ENCODE results near the gene GSAP.
"Not testable (repeated sequence)": the region's sequence is repeated elsewhere in the genome, so short reads cannot be mapped to it uniquely, and the experiment has no call there.

The GSAP gene

GRCh38 chr7:77415823-77416620 lies at the start of gene GSAP:
Gene GSAP, minus strand, starts transcription at chr7:77416349. Its CDS starts 28 bp downstream, at chr7:77416321.
- peak; percentile 43 for DNase-seq

DNA sequence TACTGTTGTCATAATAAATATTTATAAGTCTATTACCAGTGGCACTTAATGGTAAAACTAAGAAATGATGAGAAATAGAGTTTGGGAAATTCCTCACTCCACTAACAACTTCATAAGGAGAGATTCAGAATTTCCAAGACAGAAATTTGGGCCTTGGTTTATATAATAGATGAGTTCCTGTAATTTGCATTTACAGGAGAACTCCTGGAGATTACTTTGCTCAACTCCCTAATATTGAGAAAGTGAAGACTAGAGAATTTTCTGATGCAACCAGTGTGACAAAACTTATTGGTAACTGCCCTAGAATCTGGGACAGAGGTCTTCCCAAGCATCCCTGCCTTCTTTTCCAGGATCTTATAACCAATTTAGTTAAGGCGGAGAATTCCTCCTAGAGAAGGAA lies 49.1 kb upstream of the GSAP start:
- no peak for DNase-seq

GRCh38 chr7:77464589-77464988 lies 48.4 kb upstream of the GSAP start:
- DNase-seq, result no peak

DNA sequence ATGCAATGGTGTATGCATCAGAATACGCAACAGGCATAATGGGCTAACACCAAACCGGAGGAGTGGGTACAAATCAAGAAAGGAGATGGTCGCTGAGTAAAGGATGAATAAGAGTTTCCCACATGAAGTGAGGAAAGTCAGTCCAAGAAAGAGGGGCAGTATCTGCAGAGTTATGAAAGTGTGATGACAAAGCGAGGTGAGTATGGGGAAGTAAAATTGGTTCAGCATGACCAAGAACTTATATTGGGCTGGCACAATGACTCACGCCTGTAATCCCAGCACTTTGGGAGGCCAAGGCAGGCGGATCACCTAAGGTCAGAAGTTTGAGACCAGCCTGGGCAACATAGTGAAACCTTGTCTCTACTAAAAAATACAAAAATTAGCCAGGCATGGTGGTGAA lies 47.5 kb upstream of the GSAP start:
- peak; percentile 10 to 26 for DNase-seq

DNA sequence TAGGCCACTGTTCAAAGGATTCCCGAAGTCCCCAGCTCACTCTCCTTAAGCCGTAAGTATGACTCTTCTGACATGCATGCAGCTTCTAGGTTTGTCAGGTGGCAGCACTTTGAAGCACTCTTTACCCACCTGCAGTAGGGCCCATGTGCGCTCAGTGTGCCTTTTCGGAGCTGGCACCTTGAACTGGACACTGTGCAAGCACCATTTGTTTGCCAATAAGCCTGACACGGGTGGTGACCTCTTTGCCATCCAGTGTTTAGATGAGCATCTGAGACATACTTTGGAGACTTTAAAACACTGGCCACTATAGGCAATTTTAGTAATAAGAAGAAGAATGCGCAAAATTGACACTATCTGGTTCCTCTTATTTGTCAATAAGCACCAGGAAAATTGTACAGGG lies 45.7 kb upstream of the GSAP start:
- DNase-seq, result no peak

GRCh38 chr7:77461246-77461645 lies 45.1 kb upstream of the GSAP start:
- DNase-seq, result no peak

- DNase-seq, result no peak
Measured at GRCh38 chr7:77460057-77460486, 43.9 kb upstream of the GSAP start.

DNA sequence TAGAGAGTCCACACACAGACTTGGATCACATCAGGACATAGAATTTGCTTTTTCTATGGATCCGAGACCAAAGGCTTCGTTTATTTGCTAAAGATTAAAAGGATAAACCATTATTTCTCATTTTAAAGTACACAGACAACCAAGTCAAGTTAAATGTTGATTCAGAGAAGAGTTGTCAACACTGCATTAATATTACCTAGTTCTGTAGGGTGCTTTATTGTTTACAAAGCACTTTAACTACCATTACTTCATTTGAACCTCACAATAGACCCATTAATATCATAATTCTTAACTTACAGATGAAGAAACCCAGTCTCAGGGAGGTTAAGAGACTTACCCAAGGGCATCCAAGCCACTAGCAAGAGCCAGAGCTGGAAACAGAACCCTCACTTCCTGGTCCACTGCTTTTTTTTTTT lies 43.2 kb upstream of the GSAP start:
- no peak for DNase-seq

DNA sequence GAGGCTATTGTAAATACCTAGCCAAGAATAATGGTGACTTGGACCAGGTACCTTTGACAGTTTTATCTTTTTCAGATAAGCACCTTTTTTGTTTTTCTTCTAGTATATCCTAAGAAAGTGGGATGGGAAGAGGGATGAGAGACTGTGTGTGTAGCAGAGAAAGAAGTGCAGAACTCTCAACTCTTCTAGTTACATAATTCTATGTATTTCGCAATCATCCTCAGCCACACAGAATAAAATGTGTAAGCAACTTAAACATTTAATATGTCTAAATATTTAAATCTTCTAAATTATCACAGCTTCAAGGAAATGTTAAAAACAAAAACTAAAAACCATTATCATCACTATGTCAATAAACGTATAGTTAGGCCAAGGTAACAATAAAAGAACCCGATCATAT lies 42.6 kb upstream of the GSAP start:
- DNase-seq, result no peak

GRCh38 chr7:77457779-77458178 lies 41.6 kb upstream of the GSAP start:
- no peak for DNase-seq

- no peak for DNase-seq
Measured at GRCh38 chr7:77456696-77457095, 40.5 kb upstream of the GSAP start.

DNA sequence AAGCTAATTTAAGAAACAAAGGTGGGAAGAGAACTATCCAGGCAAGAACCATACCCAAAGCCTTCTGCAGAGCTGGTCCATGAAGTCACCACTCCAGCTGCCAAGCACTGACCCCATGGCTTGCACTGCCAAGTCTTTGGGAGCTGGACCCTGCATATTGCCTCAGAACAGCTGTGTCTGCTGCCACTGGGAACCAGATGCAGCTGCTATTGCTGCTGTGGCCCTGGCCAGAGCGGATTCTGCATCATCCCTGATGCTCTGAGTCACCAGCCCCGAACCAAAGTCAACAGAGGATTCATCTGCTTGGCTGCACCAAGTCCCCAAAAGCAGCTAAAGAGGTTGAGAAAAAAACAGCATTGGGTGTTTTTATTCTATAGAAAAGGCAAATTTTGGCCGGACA lies 39.2 kb upstream of the GSAP start:
- DNase-seq, result no peak

GRCh38 chr7:77454802-77455201 lies 38.7 kb upstream of the GSAP start:
- DNase-seq, result no peak

DNA sequence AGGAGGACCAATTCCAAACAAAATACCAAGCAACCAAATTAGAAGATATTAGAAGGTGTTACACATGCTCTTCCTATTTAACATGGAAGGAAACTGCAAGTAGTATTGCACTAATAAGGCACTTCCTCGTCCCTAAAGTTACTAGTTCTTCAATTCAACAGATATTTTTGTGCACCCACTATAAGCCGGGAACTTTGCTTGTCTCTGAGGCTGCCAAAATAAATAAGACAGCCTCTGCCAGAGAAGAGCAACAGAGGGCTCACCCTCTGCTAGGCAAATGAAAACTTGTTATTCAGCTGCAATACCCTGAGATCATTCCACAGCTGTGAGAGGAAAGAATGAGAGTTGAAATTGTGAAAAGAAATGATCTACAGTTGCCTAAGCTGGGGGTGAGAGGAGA lies 37.4 kb upstream of the GSAP start:
- DNase-seq, result no peak

- not testable (repeated sequence) for DNase-seq
Measured at GRCh38 chr7:77451950-77452349, 35.8 kb upstream of the GSAP start.

GRCh38 chr7:77450613-77451012 lies 34.5 kb upstream of the GSAP start:
- no peak for DNase-seq

GRCh38 chr7:77450054-77450453 lies 33.9 kb upstream of the GSAP start:
- DNase-seq, result no peak

DNA sequence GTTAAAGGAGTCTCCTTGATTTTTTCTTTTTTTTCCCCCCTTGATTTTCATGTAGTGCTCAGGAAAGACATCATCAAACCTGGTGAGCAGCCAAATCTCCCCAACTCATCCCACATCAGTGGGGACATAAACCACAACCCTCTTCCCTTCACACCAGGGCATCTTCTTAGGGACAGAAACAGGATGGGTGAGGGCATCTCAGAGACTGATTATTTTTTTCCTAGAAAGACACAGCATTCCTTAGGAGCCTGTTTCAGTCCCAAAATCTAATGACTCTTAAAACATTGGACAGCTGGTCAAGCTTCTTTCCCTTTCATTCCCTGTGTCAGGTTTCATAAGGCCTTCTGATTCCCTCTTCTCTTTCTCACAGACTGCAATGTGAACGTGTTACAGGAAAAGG lies 31.5 kb upstream of the GSAP start:
- no peak for DNase-seq

GRCh38 chr7:77444123-77444522 lies 28.0 kb upstream of the GSAP start:
- no peak for DNase-seq

DNA sequence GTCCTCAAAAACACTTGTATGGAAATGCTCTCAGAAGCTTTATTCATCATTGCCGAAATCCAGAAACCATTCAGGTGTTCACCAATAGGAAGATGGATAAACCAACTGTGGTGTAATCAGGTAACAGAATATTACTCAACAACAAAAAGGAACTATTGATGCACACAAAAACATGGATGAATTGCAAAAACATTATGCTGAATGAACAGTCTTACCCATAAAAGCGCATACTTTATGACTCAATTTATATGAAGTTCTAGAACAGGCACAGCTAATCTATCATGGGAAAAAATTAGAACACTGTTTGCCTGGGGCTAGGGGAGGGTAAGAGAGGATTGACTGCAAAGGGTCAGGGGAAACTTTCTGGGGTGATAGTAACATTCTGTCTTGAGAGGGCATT lies 26.9 kb upstream of the GSAP start:
- no peak for DNase-seq

DNA sequence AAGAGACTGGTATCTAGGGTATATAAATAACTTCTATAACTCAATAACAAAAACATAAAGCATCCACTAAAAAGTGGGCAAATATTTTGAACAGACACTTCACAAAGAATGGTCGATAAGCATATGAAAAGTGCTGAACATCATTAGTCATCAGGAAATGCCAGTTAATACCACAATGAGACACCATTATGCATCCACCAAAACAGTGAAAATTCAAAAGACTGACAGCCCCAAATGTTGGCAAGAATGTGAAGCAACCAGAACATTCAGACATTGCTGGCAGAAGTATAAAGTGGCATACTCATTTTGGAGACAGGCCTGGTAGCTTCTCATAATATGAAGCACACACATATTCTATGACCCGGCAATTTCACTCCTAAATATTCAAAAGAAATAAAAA lies 26.5 kb upstream of the GSAP start:
- no peak for DNase-seq

- DNase-seq, result no peak
Measured at GRCh38 chr7:77441046-77441445, 24.9 kb upstream of the GSAP start.

DNA sequence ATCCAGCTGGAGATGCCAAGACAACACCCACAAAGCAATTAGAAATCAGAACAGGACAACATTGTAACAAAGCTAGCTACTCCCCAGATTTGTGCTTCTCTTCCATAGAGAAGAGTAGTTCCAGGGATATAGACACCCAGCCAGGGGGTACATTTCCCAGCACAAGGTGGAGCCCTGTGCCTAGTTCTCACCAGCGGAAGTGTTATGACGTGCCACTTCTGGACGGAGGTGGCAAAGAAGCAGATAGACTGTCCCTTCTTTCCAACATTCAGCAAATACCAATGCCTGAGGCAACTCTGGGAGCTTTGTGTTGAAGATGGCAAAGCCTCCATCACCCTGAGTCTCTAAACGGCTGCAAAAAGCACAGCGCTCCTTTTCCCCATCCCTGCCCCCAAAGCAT lies 23.4 kb upstream of the GSAP start:
- no peak for DNase-seq

- no peak for DNase-seq
Measured at GRCh38 chr7:77438131-77438530, 22.0 kb upstream of the GSAP start.

DNA sequence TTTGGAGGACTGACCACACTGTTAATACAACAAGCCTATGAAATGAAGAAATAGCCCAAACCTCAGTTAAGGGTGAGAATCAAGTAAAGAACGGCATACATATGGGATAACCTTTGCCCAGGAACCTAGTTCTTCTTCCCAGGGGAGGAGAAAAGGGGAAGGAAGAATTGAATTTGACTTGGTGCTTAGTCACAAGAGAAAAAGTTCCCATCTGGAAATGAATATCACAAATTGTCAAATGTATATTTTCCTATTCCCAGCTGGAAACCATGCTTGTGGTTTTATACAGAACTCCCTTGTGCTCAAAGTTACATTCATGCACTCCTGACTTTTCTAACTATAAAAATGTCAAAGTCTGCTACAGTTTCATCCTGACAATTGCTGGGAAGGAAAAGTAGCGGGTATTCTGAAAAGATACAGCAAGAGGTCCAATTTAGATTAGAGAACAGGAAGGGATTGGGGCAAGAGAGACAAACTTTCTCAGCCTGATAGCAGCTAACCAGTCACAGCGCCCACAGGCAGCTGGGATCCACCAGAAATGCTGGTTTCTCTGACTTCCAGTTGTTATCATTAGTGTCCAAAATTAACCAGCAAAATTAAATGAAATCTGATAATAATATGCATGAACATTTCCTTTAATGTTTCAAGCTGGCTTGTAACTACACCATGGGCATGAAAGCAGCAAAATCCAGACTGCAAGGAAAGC lies 18.6 kb upstream of the GSAP start:
- DNase-seq, result no peak
